Gastrocnemius medialis (tissue), 4 donors: ENCODE measurements around the gene FLT4.

ENCODE experiments used
- POLR2A ChIP-seq, 2 donors: fragments of 450-650 bp; IDR thresholded peaks; one replicate each; pipeline ENCODE4 v1.6.1; 2017; ENCODE audit warnings: antibody characterized with exemption in 2 of 2, mild to moderate bottlenecking in 2 of 2, moderate library complexity in 2 of 2
- TF ChIP-seq, protein P1 (sequence below), 5 experiments: fragments of 450-650 bp in 3 of 5; fragments of 200-600 bp in 2 of 5; sonication (generic) in 2 of 5; IDR thresholded peaks in 4 of 5; conservative IDR thresholded peaks in 1 of 5; 1 replicate in 4 of 5; 2 replicates in 1 of 5; pipeline ENCODE4 v1.5.1; 2016 to 2019; ENCODE audit warnings: antibody characterized with exemption in 5 of 5, mild to moderate bottlenecking in 3 of 5, moderate library complexity in 3 of 5

DNA sequence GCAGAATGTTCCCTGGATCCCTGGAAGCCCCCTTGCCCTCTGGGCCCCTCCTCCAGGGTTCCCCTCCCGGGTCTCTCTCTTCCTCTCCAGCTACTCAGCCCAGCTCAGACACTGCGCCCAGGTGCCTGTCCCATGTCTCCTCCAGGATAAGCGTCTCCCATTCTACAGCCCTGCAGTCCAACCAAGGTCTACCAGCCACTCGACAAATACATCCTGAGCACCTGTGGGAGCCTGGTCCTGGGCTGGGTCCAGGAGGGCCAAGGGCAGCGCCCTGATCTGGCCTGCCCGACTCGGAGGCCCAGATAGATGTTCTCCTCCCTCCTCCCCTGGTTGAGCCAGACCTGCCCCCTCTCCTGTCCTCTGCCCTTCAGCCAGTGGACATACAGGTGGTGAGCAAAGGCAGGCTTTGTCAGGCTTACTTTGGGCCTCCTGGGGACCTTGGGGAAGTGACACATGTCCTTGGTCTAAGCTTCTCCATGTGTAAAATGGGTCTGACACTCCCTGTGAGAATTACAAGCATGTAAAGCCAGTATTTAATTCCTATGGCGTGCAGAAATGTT is 1.4 kb downstream of the FLT4 start:
- TF ChIP-seq, protein P1, sequence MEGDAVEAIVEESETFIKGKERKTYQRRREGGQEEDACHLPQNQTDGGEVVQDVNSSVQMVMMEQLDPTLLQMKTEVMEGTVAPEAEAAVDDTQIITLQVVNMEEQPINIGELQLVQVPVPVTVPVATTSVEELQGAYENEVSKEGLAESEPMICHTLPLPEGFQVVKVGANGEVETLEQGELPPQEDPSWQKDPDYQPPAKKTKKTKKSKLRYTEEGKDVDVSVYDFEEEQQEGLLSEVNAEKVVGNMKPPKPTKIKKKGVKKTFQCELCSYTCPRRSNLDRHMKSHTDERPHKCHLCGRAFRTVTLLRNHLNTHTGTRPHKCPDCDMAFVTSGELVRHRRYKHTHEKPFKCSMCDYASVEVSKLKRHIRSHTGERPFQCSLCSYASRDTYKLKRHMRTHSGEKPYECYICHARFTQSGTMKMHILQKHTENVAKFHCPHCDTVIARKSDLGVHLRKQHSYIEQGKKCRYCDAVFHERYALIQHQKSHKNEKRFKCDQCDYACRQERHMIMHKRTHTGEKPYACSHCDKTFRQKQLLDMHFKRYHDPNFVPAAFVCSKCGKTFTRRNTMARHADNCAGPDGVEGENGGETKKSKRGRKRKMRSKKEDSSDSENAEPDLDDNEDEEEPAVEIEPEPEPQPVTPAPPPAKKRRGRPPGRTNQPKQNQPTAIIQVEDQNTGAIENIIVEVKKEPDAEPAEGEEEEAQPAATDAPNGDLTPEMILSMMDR (IDR thresholded peaks at IDR 0.05 in 4 of 5, conservative IDR thresholded peaks at IDR 0.05 in 1 of 5), result no peak
- no peak for TF ChIP-seq POLR2A (IDR thresholded peaks at IDR 0.05)
